Measurements from ENCODE around the gene RAP1GDS1.

GRCh38 chr4:98406819-98407218 is 145.6 kb downstream of the RAP1GDS1 start:
- no peak for TF ChIP-seq POLR2A (IDR thresholded peaks at IDR 0.05; ENCODE audit: low read length)
- no peak for TF ChIP-seq GATA1 (IDR thresholded peaks at IDR 0.05; ENCODE audit: low read depth, low read length)
